ENCODE results near the gene DGUOK.
"Not testable (repeated sequence)": the region's sequence is repeated elsewhere in the genome, so short reads cannot be mapped to it uniquely, and the experiment has no call there.

Gene DGUOK

GRCh38 chr2:73921581-73921980 lies 5.1 kb upstream of the DGUOK start:
- no peak for DNase-seq

- no peak for DNase-seq
Measured at GRCh38 chr2:73922681-73923080, 4.0 kb upstream of the DGUOK start.

- no peak for DNase-seq
Measured at GRCh38 chr2:73925033-73925704, 1.5 kb upstream of the DGUOK start.

- peak; percentile 40 for DNase-seq
Measured at GRCh38 chr2:73925853-73926492, 707 bp upstream of the DGUOK start.

- DNase-seq, result no peak
Measured at GRCh38 chr2:73927344-73927743, 664 bp downstream of the DGUOK start.

DNA sequence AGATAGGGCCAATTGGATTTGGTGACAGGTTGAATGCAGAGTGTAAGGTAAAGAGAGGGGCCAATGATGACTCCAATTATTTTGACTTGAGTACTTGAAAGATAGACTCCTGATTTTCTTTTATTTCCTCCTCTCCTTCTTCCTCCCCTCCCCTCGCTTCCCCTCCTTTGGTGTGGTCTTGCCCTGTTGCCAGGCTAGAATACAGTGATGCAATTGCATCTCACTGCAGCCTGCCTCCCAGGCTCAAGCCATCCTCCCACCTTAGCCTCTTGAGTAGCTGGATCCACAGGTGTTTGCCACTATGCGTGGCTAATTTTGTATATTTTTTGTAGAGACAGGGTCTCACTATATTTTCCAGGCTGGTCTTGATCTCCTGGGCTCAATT lies 2.3 kb downstream of the DGUOK start:
- no peak for DNase-seq

DNA sequence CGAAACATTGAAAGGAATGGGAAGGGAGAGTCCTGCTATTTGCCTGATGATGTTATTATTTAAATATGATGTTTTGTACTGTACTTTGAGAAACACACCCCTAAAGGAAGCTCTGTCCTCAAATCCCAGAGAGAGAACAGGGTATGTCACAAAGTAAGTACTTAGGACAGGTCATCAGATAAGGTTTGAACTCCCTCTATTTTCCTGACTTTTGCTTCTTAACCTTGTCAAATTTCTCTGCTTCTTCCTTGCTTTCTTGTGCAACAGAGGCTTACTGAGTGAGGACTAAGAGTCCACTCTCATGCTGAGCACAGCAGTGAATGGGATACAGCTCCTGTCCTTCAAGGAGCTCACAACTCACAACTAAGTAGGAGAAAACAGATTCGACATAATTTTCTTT lies 3.7 kb downstream of the DGUOK start:
- no peak for DNase-seq

DNA sequence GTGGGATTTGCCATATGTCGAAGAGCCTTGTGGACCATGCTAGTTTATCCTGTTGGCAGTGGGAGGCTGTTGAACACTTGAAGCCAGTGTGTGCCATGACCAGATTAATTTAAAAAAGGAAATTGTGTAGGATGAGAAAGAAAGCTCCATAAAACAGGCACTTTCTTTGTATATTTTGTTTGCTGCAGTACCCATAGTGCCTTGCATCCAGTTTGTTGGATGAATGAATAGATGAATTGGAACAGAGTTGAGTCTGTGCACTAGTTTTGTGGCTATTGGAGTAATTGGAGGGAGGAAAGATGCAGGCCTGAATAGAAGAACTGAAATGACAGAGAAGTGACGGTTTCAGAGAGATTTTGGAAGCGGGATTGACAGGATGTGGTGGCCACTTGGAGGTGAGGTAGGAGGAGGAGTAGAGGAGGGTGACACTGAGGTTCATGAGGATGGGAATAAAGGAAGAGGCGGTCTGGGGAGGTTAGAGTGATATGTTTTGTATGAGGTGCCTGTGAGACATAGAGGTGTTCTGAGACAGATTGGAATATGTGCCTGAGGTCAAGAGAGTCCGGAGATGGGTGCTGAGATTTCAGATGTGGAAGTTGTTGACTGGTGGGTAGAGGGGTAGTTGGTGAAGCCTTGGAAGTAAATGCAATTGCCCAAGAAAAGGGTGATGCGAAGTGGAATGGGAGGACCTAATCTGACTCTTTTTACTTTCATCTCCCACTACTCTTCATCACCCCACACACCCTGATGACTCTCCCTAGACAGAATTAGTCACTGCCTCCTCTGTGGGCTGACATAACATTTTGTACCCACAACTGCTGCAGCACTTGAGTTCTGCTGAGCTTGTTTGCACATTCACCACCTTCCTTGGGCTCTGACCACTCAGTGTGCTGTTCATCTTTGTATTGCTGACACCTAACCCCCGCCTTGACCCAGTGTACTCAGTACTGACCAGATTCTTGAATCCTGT lies 5.1 kb downstream of the DGUOK start:
- DNase-seq, result no peak

DNA sequence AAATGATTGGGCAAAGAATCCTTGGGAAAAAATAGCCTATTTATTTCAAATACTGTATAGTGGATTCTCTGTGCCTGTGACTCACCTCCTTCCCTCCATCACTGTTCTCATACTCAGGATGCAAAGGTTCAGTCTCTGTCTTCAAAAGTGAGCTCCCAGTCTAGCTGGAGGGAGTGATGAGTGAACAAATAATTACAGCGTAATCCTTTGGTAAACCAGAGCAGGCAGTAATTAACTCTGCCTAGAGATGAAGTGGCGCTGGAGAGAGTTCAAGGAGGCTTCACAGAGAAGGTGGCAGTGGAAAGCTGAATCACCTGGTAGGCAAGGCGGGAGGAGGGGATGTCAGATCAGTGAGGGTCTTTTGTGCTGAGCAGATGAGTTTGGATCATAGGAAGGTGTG lies 6.5 kb downstream of the DGUOK start:
- peak; percentile 42 for DNase-seq

DNA sequence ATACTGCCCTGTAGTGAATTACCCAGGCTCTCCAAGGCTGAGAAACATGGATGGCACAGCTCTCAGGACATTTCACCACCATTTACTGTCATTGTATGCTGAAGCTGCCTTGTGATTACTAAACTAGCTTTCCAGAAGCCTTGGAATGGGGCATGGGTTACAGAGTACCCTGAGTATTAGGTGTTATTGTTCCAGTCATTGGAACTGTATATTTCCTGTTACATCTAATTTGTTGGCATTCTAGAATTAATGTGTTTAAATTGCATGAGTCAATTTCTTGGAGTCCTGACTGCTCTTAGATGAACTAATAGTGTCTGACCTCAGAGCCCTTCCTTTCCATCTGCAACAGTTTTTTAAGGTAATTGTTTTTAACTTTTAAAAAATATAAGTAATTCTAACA lies 9.0 kb downstream of the DGUOK start:
- no peak for DNase-seq

GRCh38 chr2:73937103-73937885 lies 10.6 kb downstream of the DGUOK start:
- DNase-seq, result no peak

GRCh38 chr2:73937899-73938298 lies 11.2 kb downstream of the DGUOK start:
- no peak for DNase-seq

GRCh38 chr2:73938718-73939352 lies 12.2 kb downstream of the DGUOK start:
- no peak for DNase-seq

DNA sequence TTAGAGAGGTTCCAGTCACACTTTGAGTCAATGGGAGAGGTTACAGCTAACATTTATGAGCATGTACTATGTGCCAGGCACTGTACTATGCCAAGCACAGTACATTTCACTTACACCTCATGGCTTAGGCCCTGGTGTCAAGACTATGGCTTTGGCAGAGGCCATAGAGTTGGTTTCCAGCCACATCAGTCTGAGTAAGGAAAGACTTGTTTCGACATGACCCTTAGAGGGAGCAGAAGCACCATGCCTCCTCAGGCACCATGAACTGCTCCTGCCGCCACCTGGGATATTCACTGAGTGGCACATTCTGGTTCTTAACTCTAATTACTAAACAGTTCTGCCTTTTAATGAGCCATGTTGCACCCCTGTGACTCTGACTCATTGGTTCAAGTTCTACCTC lies 12.7 kb downstream of the DGUOK start:
- DNase-seq, result no peak

- DNase-seq, result not testable (repeated sequence)
Measured at GRCh38 chr2:73940066-73940465, 13.4 kb downstream of the DGUOK start.

DNA sequence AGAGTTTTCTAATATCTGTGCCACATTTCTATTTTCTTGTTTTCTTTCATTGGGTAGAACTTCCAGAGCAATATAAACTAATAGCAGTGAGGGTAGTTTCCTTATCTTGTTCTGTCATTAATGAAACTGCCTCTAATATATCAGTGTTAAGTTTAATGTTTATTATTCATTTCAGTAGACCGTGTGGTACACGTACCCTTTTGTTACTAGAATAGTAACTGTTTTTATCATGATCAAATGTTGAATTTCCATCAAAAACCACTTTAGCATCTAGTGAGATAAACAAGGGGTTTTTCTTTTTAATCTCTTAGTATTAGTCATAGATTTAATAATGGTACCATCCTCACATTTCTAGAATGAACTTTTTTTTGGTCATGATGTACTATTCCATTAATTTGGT lies 16.0 kb downstream of the DGUOK start:
- no peak for DNase-seq

GRCh38 chr2:73944714-73945113 lies 18.0 kb downstream of the DGUOK start:
- no peak for DNase-seq

DNA sequence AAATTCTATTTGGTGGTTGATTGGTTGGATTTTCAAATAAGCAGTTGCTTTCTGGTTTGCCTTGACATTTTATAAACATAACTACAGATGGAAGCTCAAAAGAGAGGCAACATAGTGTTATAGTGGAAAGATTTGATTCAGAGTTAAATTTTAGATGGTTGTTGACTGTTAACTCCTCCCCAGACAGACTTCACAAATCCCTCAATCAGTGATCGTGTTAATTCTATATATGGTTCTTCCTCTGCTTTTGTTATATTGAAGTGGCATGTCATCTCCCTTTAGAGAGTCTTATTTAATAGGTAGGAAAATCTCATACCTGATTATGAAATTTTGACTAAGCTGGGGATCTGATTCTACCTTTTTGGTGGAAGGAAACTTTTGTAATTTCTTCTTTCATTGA lies 19.5 kb downstream of the DGUOK start:
- DNase-seq, result no peak

- no peak for DNase-seq
Measured at GRCh38 chr2:73946666-73947065, 20.0 kb downstream of the DGUOK start.

DNA sequence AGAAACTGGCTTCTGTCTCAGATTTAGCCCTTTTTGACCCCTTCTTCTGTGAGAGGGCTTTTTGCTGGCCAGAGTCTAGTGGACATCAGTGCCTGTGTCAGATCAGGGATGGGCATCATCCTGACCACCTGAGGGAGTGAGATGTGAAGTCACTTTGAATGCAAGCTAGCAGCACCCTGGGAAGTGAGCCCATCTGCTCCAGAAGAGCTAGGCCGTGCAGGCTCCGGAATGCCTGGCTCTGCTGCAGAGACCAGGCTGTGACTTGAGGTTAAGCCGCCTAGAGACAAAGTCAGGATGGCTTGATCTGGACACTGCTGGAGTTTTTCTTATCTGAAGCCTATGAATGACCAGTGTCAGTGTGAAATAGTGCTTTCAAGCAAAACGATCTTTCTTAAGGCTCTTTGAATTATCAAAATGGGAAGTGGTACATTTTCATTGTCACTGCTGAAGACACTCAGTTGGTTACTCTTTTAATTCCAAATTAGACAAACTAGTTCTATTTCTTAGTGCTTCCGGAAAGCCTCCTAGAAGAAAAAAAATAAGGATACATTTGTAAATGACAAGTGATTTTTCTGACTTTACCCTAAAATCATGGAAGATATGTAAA lies 20.8 kb downstream of the DGUOK start:
- no peak for DNase-seq

DNA sequence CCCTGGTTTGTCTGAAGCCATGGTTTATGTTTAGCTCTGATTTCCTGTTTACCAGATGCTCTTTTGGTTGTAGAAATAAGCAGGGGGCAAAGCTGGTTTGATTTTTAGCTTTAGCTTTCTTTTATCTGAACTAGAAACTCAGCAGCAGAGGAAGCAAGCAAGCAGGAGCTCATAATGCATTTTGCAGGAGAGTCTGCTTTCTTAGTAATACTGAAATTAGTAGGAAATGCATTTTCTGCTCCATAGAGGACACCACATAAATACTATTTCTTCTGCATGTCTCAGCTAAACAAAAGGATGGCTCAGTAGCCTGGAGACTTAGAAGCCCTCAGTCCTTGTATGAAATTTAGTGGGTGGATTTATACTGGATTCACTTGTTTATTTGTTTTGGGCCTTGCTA lies 23.1 kb downstream of the DGUOK start:
- DNase-seq, result no peak
